ENCODE results near the gene ADTRP.

Gene ADTRP

DNA sequence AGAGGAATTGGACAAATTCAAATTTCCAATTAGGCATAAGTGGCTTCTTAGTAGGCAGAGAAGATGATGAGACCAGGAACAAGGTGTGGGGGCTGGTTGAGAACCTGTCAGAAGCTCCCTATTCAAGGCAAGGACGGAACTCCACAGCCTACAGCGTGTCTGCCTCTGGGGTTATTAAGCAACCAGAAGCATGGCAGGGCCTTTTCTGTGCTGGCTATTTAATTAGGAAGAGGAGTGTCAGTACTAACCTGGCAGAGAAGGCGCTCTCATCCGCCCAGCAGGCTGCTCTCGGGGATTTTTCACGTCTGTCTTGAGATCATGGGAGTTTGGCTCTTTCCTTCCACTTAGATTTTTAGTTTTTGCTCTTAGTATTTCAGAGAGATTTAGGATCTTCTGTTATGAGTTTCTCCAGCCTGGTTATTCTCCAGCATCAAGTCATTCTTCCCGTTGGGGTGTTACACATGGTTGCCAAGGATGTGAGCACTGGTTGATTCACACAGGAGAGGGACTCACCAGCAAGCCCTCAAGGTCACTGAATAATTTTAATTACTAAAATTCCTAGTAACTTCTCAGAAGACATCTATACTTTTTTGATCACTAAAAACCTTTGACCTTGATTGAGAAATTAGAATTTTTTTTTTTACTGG lies 23.9 kb downstream of the ADTRP start:
- DNase-seq: no peak

DNA sequence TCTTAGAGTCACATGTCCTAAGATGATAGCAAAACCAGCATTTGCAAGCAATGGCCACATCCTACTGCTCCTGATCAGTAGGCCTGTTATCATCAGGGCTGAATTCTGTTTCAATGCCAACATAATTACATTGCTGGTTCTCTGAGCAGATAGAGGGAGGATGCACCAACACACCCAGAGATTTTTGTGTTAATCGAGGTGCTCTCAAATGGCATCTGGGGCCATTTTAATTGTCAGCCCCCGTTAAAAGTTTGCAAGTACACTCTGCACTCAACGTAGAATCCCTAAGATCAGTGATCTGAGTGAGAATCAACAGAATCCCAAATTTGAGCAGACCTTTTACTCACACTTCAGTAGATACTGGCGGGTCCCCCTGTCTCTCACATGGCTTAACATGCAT lies 24.8 kb downstream of the ADTRP start:
- DNase-seq: no peak

DNA sequence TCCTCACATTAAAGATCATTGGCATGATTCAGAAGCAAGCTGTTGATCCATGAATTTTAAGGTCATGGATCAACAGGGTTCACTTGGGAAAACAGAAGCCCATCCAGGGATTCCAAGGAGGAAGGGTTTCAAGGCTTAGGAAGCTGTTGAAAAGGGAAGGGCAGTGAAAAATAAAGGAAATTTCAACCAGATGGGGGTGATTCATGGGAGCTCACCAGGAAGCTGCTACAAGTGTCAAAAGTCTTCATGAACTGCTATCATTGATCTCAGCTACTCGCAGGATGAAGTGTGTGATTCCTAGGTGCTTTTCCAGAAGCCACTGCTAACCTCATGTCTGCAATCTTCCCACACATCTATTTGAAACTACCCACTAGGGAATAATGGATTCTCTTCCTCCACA lies 26.2 kb downstream of the ADTRP start:
- DNase-seq: no peak

DNA sequence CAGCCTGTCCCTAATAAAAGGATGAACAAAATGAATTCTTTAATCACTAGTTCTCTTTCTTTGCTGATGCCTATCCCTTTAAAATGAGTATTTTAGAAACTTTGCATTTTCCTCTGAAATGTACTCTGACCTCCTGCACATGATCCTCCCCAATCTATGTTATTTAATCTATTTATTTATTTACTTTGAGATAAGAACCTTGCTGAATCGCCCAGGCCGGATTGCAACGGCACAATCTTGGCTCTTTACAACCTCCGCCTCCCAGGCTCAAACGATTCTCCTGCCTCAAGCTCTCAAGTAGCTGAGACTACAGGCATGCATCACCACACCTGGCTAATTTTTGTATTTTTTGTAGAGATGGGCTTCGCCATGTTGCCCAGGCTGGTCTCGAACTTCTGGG lies 27.9 kb downstream of the ADTRP start:
- DNase-seq: no peak

DNA sequence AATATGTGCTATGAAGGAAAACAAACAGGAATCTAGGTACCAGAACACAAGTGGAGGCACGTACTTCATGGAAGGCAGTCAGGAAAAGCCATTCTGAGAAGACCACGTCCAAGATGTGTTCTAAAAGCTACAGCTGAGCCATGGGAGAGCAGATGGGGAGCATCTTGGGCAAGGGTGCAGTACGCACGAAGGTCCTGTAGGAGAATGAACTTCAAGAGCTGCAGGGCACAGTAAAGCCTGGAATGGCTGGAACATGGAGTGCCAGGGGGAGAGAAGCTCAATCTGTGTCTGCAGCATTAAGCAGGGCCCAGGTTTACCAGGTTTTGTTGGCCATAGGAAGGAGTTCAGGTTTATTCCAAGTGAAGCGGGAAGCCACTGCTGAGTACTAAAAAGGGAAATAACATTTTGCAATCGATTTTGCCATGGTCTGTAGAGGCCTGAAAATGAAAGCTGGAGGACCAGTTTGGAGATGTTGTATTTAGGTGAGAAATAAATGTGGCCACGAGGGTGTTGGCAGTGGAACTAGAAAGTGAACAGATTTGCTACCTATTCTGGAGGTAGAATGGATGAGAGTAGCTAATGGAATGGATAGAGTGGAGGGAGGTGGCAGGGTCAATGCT lies 29.9 kb downstream of the ADTRP start:
- DNase-seq: no peak

DNA sequence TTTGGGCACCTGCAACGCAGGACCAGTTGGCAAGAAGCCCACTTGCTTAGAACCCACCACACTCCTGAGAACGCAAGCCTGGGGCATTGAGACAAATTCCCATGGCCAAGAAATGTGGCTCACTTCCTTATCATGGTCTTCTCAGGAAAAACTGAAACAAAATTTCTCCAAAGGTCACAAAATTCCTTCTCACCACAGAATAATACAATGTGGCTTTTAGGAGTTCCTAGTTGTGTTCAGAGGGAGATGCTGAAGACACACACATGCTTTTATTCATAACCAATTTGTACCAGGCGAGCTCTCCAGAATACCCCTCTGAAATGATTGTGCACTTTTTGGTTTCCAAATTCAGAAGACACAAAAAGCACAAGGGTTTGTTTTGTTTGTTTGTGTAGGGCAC lies 31.6 kb downstream of the ADTRP start:
- DNase-seq: no peak

DNA sequence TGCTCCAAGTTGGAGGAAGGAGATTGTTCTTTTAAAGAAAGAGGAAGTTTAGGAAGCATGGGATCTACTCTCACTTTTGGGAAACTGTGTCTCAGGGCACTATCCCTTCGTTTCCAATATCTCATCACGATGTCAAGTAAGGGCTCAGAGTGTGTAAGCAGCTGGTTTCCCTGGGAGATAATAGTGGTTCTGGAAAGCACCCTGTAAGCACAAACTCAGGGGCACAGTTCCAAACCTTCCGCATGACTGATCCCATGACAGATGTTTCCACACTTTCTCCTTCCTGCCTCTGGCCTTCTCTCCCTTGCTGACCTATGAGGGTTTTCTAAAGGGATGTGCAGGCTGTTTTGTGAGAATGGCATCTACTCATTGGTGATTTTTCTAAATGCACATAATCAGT lies 33.9 kb downstream of the ADTRP start:
- no peak for DNase-seq

DNA sequence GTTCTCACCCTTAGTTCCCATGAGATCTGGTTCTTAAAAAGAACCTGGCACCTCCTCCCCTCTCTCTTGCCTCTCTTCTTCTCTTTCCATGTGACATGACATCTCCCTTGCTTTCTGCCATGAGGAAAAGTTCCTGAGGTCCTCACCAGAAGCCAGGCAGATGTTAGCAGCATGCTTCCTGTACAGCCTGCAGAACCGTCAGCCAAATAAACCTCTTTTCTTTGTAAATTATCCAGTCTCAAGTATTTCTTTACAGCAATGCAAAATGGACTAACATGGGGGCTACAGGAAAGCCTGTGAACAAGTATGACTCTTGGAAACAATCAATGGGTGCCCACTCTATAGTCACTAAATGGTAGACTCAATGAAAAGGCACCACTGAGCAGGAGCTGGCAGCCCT lies 34.5 kb downstream of the ADTRP start:
- DNase-seq: no peak

DNA sequence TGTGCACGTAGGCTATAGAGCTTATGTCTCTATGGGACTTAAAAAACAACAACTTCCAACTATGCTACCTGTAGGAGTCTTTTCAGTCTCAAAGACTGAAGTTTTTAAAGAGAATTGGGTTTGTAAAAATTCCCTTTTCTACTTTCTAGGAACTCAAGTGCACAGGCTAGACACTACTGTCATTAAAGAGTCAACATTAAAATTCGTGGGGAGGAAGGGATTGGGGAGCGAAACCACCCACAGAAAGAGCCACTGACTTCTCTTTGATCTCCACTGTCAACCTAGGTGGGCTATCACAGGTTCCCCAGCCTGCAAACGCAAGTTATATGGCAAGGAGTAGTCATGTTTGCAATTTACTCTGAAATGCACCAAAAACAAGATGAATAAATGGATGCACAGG lies 37.7 kb downstream of the ADTRP start:
- no peak for DNase-seq

DNA sequence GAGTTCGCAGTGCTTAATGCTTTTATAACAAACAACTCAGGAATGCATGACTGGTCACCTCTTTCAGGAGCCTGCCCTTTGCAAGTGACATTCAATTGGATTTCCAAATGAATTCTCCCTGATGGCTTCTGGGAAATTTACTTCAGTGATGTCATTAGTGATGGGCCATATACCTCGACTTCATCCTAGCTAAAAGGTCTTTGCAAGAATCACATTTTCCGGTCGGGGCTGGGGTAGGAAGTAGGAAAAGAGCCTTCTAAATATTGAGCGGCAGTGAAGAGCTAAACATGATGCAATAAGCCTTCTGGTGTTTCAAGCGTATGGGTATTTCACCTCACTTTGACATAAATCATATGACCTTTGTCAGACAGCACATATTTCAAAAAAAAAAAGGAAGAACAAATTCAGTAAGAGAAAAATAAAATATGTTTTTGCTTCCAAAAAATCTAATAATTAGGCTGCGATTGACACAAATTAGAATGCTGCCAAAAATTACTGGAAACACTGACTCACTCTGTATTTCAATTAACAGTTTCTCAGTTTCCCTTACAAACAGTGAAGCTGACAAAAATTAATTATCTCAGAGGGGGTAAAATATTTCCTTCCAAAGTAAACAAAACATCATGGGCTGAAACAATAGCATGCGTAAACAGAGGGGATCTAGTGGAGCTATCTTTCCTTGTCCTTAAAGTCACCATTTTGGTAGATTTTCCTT lies 39.8 kb downstream of the ADTRP start:
- peak in 1 of 2 donors; percentile 12 for DNase-seq

DNA sequence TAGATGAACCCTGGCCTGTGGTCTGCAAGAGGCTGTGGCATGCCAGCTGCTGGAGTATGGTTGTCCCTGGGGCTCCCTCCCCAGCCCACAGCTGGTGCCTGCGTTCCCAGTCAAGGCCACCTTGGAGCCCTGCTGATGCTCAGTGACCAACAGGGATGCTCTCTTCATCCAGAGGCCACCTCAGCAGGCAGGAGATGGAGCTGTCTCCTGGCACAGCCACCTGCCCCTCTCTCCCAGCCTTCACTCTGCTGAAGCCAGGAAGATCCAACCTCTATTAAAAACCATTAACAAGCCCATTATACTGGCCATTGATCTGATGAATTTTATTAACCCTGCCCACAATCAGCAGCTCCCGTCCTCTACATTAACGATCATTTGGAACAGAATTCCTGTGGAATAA lies 40.4 kb downstream of the ADTRP start:
- DNase-seq: no peak

DNA sequence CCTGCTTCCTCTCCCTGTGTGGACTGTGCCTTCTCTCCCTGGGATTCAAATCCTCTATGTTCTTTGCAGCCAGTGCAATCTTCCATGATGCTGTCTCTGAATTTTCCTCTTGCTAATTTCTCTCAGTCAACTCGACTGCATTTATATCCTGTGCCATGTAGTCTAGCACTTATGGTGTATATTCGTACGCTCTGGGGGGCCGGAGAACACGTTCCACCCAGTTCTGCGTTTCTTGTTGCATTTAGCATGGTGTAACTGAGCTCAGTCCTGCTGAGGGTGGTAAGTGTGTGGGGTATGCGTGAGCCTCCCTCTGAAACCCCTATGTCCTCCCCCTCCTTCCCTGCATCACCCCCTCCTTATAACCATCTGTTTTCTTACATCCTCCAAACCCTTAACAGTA lies 42.0 kb downstream of the ADTRP start:
- DNase-seq: no peak

DNA sequence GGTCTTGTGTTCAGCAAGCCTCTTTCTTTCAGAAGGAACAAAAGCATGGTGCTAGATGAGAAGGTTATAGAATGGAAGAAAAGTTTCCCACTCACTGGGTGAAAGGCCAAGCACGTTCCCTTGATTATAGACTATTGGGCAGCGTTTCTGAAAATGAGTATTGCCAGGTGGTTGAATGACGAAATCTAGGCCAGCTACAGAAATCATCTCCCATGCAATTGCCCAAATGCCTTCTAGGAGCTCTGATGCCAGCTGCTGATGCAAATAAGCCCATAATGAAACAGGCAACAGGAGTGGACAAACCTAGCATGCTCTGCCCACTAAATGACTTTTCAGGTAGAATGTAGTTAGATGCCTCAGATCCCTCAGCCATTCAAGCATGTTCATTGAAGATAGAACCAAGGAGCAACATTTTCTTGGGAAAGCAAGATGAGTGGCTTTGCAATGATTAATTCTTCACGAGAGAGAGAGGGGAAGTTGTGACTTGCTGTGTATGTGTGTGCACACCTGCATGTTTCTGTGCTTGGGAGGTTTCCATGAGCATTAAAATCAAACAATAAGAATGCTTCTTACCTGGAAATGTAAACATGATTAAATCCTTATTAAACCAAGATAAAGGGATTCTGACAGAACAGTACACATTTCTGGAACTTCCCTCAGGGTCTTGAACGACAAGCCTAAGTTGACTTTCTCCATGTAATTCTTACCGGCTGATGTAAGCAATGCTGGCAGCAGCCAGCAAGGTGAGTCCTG lies 43.6 kb downstream of the ADTRP start:
- DNase-seq: no peak

DNA sequence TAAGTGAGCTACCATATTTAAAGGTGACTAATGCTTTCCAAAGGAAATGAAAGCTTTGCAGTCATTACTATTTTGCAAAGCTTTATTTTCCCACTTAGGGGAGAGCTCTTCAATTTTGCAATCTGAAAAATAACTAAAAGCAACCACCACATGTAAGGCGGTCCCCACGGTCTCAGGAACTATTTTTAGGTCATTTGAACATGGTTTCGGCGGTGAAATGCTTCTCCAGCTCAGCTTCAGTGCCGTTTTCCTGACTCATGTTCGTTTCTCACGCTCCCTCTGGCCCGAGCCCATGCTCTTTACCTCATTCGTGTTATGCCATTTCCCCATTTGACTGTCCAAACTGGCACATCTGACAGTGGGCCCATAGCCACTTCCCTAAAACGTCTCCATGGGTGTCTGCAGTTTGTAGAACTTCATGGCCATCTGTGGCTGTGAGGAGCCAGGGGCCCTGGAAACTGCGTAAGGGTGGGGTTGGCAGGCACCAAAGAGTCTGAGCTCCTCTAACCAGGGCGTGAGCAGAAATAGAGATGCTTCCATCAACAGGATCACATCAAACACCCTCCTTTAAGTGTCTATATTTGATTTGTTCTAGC lies 46.5 kb downstream of the ADTRP start:
- DNase-seq: peak; percentile 40 to 70

DNA sequence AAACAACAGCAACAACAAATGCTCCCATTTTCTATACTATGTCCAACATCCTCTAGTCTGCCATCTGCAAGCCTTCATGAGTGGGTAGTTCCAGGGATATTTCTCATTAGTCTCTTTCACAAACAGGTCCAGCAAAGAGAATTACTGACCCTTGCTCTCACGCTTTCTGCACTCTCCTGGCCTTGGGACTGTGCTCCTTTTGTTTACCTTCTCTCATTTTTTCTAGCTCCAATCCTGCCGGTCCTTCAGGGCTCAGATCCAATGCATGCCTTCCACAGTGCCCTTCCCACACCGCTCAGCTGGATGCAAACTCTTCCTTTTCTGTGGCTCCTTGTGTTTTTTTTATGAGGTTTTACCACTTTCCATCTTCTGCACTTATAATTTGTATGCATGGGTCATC lies 47.2 kb downstream of the ADTRP start:
- DNase-seq: no peak

DNA sequence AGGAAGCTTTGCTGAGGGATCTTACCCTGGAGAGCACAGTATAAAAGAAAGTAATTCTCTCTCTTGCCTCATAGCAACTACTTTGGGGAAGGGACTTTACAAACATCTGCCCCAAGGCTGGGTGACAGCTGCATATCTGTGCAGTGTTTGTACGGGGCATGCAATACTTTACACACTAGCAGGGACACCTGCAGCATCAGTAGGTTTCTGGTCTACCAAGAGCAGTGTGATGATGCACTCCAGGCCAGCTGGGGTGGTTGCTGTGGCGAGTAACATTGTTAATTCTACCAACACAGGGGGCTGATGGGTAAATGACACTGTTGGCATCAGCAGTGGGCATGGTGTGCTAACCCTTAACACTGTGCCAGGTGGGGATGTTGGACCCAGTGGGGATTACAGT lies 48.0 kb downstream of the ADTRP start:
- DNase-seq: no peak

DNA sequence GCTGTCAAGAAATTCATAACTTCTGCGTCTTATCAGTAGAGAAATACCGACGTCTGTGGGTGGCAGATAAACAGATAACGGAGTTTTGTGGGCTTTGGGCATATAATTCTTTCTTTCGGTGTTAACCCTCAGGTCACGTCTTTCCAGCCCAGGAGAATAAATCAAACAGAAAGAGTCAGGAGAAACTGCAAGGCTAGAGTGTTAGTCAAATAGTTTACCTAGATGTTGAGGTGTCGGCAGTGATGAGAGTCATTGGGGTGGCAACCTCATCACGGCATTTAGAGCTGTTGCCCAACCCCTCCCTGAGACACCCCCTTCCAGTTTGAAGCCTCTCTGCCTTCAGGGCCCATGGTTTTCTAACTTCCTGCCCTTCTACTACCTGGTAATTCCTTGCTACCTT lies 49.5 kb downstream of the ADTRP start:
- DNase-seq: peak; percentile 25 to 44

DNA sequence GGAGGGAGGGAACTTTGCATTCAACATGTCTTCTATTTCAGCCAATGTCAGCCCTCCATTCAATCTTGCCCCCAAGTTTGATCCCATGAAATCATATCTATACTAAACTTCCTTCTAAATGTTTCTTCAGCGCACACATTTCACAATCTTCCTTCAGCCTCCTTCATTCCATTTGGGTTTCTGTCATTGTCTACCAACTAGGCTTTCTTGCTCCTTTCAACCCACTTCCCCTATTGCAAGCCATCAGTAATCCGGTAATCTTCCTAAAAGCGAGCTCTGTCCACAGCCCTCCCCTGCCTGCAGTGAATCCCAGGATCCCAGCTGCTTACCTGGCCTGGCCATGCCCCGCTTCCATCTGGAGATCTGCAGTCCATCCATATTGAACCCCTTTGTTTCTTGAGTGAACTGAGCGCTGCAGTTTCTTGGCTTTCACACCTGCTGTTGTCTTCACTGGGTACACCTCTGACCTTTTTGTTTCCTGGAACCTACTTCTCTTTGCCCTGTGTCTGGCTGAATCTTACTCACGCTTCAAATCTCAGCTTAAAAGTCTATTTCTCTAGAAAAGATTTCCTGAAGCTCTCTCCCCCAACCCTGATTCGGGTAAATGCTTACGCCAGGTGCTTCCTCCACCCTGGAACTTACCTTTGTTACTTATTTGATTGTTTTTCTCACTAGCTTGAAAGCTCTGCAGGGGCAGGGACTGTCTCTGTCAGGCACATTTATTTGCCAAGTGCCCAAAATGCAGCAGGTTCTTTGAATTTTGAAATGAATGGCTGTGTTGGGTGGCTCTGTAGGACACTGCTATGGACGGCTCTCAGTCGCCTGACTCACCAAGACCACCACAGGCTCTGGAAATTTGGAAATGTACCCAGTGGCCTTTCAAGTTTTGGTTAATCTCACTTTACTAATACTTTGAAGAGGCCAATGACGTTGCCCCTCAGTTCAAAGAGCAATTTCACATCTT lies 50.3 kb downstream of the ADTRP start:
- peak; percentile 59 for DNase-seq

DNA sequence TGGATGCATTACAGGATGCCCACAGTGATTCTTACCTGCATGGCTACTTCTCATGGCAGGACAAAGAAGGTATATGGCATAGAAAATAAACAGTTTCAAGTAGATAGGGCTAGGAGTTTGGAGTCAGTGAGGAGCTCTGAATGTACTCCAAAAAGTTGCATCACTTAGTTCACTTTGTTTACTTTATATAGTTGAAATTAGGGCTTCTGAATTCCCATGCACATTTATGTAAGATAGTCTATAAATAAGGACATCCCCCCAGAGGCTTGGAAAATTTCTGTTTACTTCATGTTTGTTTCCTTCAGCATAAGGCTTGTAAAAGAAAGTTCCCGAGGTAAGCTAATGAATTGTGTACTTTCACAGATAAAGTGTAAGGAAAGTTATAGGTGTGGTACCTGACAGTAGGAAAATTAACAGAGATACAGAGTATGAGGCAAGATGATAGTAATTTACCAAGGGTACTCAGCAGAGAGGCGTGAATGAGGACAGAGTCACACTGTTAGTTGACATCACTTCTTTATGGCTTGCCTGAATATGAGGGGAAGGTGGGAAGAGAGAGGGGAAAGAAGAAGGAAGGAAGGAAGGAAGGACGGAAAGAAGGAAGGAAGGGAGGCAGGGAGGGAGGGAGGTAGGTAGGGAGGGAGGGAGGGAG lies 51.1 kb downstream of the ADTRP start:
- no peak for DNase-seq

DNA sequence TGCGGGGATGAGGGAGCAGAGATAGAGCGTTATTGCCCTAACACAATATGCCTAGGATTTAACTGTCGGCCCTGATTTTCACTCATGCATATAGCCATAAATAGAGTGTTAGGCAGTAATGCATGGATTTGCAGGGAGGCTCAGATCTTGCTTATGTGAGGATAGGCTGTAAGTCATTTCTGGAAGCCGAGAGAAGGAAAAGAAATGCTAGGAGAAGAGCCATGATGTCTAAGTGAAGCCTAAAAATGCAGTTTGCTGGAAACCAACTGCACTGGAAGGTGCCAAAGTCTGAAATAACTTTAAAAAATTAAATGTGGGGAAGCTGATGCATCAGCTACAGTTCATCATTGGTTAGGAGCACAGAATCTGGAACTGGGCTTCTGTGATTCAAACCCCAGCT lies 54.3 kb downstream of the ADTRP start:
- DNase-seq: no peak

DNA sequence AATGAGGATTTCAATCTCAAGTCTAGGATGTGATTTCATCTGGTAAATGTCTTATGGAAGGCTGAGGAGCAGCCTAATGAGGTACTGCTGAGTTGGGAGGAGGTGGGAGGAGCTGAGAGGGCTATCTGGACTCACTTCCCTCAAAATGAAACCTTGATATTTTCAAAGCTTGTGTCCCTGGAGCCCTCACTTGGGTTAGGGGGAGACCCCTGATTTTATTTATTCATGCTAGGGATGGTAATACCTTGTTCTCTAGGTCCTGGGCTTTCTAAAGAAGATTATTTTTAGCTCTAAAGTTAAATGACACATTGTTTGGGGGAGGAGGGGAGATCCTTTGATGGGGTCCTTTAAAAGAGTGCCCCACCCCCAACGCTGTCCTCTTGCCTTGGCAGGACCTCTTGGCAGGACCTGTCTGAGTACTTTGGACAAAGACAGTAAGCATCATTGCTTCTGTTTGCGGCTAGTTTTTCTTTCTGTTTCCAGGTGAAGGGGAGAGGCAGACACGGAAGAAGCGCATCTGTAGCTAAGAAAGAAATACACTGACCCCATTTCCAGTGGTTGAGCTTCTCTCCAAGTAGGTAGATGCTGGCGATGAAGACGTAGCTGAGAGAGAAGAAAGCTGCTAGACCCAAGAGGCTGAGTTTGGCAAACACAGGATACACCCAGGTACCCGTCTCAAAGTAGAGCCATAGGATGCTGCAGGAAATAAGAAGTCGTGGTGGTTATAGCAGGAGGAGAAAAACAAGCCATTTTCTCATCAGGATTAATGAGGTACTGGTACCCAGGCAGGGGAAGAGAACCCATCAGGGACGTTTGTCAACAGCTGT lies 55.6 kb downstream of the ADTRP start:
- peak in 1 of 2 donors; percentile 35 for DNase-seq

Data from CD4-positive, alpha-beta T cell treated with Interferon alpha-2 for 1 hour (primary cell).